ENCODE measurements around the gene SERPING1. TPM values are rescaled to one million over a fixed set of nuclear protein-coding genes. Genes with fewer than 3 reads are reported as not detected.

Gene SERPING1
- polyA plus RNA-seq, 1 of the 3 experiments (the other 2 are of a cell fraction): 4.5 TPM

DNA sequence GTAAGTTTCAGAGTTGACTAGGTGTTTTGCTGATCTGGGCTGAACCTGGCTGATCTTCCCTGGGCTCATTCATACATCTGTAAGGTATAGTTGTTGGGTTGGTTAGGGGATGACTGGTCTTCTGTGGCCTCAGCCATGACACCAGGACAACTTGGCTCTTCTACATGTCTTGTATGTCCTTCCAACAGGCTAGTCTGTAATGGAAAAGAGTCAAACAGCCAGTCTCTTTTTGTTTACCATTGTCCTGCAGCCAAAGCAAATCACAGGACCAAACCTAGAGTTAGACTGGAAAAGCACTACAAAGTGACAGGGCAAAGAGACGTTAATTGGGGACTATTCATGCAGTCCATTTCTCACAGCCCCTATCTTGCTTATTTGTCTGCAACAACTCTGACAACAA, 17.8 kb downstream of the SERPING1 start:
- no peaks in the 10 kb centered on the region for H3K79me2 ChIP-seq (ENCODE audit: insufficient read depth)
- no peaks in the 10 kb centered on the region for H3F3A ChIP-seq (replicated peaks; ENCODE audit: insufficient read depth)
- no peaks in the 10 kb centered on the region for H3K36me3 ChIP-seq (replicated peaks in 1 of 2; ENCODE audit: control insufficient read depth in 1 of 2, insufficient read depth in 2 of 2, low read length in 1 of 2)
- no peak overlapping the region for H3K4me2 ChIP-seq
- H3K9me2 ChIP-seq: no peaks in the 10 kb centered on the region
- 36% methylated on average over 1 of the region's 1 CpG for WGBS (ENCODE audit: low lambda C conversion rate)
- no peaks in the 10 kb centered on the region for H3K4me1 ChIP-seq (ENCODE audit: control insufficient read depth in 1 of 2, insufficient read depth in 2 of 2, low read depth in 1 of 2, low read length in 1 of 2)
- H3K4me3 ChIP-seq (ENCODE audit: low read depth in 2 of 2, low read length in 1 of 2): no peak overlapping the region
- CTCF ChIA-PET: interaction anchor here (2.1 kb wide), 1 partner anchor 47 kb away, joined by 10 read pairs; the partner anchor contains the start of gene UBE2L6
- no peaks in the 10 kb centered on the region for H4K20me1 ChIP-seq (ENCODE audit: insufficient read depth)
- DNase-seq: no peak
- H3K9me3 ChIP-seq: no peaks in the 10 kb centered on the region
- H2AFZ ChIP-seq (ENCODE audit: low read depth): no peak overlapping the region
- no peak for TF ChIP-seq RAD21 (IDR thresholded peaks at IDR 0.05; ENCODE audit: low read length)
- TF ChIP-seq MAX (IDR thresholded peaks at IDR 0.05; ENCODE audit: low read depth): no peak
- no peak overlapping the region for H3K9ac ChIP-seq
- POLR2A ChIA-PET: no interaction called here
- peaks cover 29% of the 10 kb centered on the region for H3K27me3 ChIP-seq (ENCODE audit: insufficient read depth)
- no peak overlapping the region for H3K27ac ChIP-seq (ENCODE audit: low read depth in 2 of 2, low read length in 1 of 2)

GRCh38 chr11:57616595-57616994, 19.1 kb downstream of the SERPING1 start:
- Histone ChIP-seq H3K27me3 (ENCODE audit: insufficient read depth) (peaks cover 29% of the 10 kb centered on the region), H3K36me3 (replicated peaks in 1 of 2; ENCODE audit: control insufficient read depth in 1 of 2, insufficient read depth in 2 of 2, low read length in 1 of 2) (no peaks in the 10 kb centered on the region), H3K79me2 (ENCODE audit: insufficient read depth) (no peaks in the 10 kb centered on the region), H3F3A (replicated peaks; ENCODE audit: insufficient read depth) (no peaks in the 10 kb centered on the region), H2AFZ (ENCODE audit: low read depth) (no peak overlapping the region), H3K27ac (ENCODE audit: low read depth in 2 of 2, low read length in 1 of 2) (no peak overlapping the region), H3K4me2 (no peak overlapping the region), H3K9me2 (no peaks in the 10 kb centered on the region), H3K9me3 (no peaks in the 10 kb centered on the region), H3K9ac (no peak overlapping the region), H3K4me1 (ENCODE audit: control insufficient read depth in 1 of 2, insufficient read depth in 2 of 2, low read depth in 1 of 2, low read length in 1 of 2) (no peaks in the 10 kb centered on the region), H3K4me3 (ENCODE audit: low read depth in 2 of 2, low read length in 1 of 2) (no peak overlapping the region), H4K20me1 (ENCODE audit: insufficient read depth) (no peaks in the 10 kb centered on the region)
- TF ChIP-seq, protein P1, sequence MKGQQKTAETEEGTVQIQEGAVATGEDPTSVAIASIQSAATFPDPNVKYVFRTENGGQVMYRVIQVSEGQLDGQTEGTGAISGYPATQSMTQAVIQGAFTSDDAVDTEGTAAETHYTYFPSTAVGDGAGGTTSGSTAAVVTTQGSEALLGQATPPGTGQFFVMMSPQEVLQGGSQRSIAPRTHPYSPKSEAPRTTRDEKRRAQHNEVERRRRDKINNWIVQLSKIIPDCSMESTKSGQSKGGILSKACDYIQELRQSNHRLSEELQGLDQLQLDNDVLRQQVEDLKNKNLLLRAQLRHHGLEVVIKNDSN (IDR thresholded peaks at IDR 0.05; ENCODE audit: borderline replicate concordance, low read depth): no peak
- no peak for TF ChIP-seq ZBTB33 (IDR thresholded peaks at IDR 0.05; ENCODE audit: borderline replicate concordance, low read depth)
- TF ChIP-seq EP300 (IDR thresholded peaks at IDR 0.05; ENCODE audit: borderline replicate concordance in 1 of 2, low read depth in 1 of 2, low read length in 1 of 2): no peak
- no peak for TF ChIP-seq FOXM1 (IDR thresholded peaks at IDR 0.05; ENCODE audit: low read depth)
- no peak for TF ChIP-seq TEAD4 (IDR thresholded peaks at IDR 0.05; ENCODE audit: borderline replicate concordance, insufficient read depth)
- TF ChIP-seq RXRA (IDR thresholded peaks at IDR 0.05; ENCODE audit: borderline replicate concordance, low read depth): no peak
- TF ChIP-seq JUND (IDR thresholded peaks at IDR 0.05): no peak
- TF ChIP-seq GATA2 (CRISPR knock-in tag; IDR thresholded peaks at IDR 0.05): no peak
- no peak for TF ChIP-seq NRF1 (IDR thresholded peaks at IDR 0.05; ENCODE audit: low read depth, low read length)
- TF ChIP-seq MXI1 (IDR thresholded peaks at IDR 0.05; ENCODE audit: low read depth, low read length): no peak
- TF ChIP-seq MEF2A (IDR thresholded peaks at IDR 0.05; ENCODE audit: borderline replicate concordance, low read depth): no peak
- no peak for TF ChIP-seq GABPA (IDR thresholded peaks at IDR 0.05; ENCODE audit: low read depth)
- TF ChIP-seq USF2 (IDR thresholded peaks at IDR 0.05; ENCODE audit: borderline replicate concordance, low read depth, low read length): no peak
- TF ChIP-seq FOXJ3 (CRISPR knock-in tag; IDR thresholded peaks at IDR 0.05): no peak
- no peak for TF ChIP-seq RCOR1 (IDR thresholded peaks at IDR 0.05; ENCODE audit: low read length)
- POLR2A ChIA-PET: no interaction called here
- CTCF ChIA-PET: no interaction called here
- 44% methylated on average over 3 of the region's 3 CpGs for WGBS (ENCODE audit: low lambda C conversion rate)
- no peak for DNase-seq
